HepG2 (cell line): ENCODE data around the gene MT1G. TPM values are rescaled to one million over a fixed set of nuclear protein-coding genes. Genes with fewer than 3 reads are reported as not detected.

Experiments used
- ASH2L ChIP-seq: fragments of 300-600, 200-600 bp; sonication (generic); IDR thresholded peaks from 2 replicates; pipeline ENCODE4 v1.7.0; 2017; ENCODE audit warnings: low read depth, mild to moderate bottlenecking, moderate library complexity, mixed read lengths, low read length; ENCODE audit not compliant: insufficient read length
- FOSL2 ChIP-seq: sonication (generic); formaldehyde crosslinking; IDR thresholded peaks from 2 replicates; pipeline ENCODE4 v1.4.0; 2020; ENCODE audit warnings: missing genetic modification reagents
- HMG20B ChIP-seq: conservative IDR thresholded peaks from 2 replicates; pipeline ENCODE4 v1.6.1; 2016; ENCODE audit warnings: missing genetic modification reagents, missing compliant biosample characterization
- JDP2 ChIP-seq: sonication (generic); formaldehyde crosslinking; IDR thresholded peaks from 2 replicates; pipeline ENCODE4 v1.8.1; 2022; ENCODE audit warnings: missing genetic modification reagents, borderline replicate concordance
- JUND ChIP-seq: sonication (generic); formaldehyde crosslinking; IDR thresholded peaks from 2 replicates; pipeline ENCODE4 v1.8.0; 2022; ENCODE audit warnings: mild to moderate bottlenecking, missing genetic modification reagents
- MYC ChIP-seq: sonication (generic); formaldehyde crosslinking; IDR thresholded peaks from 2 replicates; pipeline ENCODE4 v1.9.0; 2021; ENCODE audit warnings: missing genetic modification reagents, borderline replicate concordance
- MYPOP ChIP-seq: sonication (generic); formaldehyde crosslinking; IDR thresholded peaks from 2 replicates; pipeline ENCODE4 v1.8.1; 2023; ENCODE audit warnings: mild to moderate bottlenecking, moderate library complexity, missing genetic modification reagents
- NFRKB ChIP-seq: fragments of 450-650 bp; IDR thresholded peaks from 2 replicates; pipeline ENCODE4 v1.6.1; 2017
- ONECUT2 ChIP-seq: sonication (generic); formaldehyde crosslinking; IDR thresholded peaks from 2 replicates; pipeline ENCODE4 v1.4.0; 2020; ENCODE audit warnings: missing genetic modification reagents
- PPARG ChIP-seq: conservative IDR thresholded peaks from 2 replicates; pipeline ENCODE4 v1.6.1; 2016; ENCODE audit warnings: missing biosample characterization, missing genetic modification reagents
- RARA ChIP-seq: IDR thresholded peaks from 2 replicates; pipeline ENCODE4 v1.6.1; 2016; ENCODE audit warnings: missing genetic modification reagents, missing compliant biosample characterization
- RBFOX2 ChIP-seq: fragments of 200-400 bp; formaldehyde crosslinking; IDR thresholded peaks from 2 replicates; pipeline ENCODE4 v1.6.1; 2017; ENCODE audit warnings: low read depth, mild to moderate bottlenecking, low read length
- SRY ChIP-seq: sonication (generic); formaldehyde crosslinking; IDR thresholded peaks from 2 replicates; pipeline ENCODE4 v1.8.0; 2022; ENCODE audit warnings: mild to moderate bottlenecking, missing genetic modification reagents
- ZBTB3 ChIP-seq: sonication (generic); formaldehyde crosslinking; IDR thresholded peaks from 2 replicates; pipeline ENCODE4 v1.4.0; 2020; ENCODE audit warnings: low read depth, mild to moderate bottlenecking, moderate library complexity, missing genetic modification reagents, borderline replicate concordance
- ZBTB43 ChIP-seq: sonication (generic); formaldehyde crosslinking; conservative IDR thresholded peaks from 2 replicates; pipeline ENCODE4 v1.4.0; 2020; ENCODE audit warnings: missing genetic modification reagents
- ZNF10 ChIP-seq: sonication (generic); formaldehyde crosslinking; IDR thresholded peaks from 2 replicates; pipeline ENCODE4 v1.4.0; 2020; ENCODE audit warnings: mild to moderate bottlenecking, low read depth, missing genetic modification reagents, borderline replicate concordance
- ZNF296 ChIP-seq: sonication (generic); formaldehyde crosslinking; conservative IDR thresholded peaks from 2 replicates; pipeline ENCODE4 v1.5.0; 2020; ENCODE audit warnings: mild to moderate bottlenecking, missing genetic modification reagents
- ZNF34 ChIP-seq: sonication (generic); formaldehyde crosslinking; IDR thresholded peaks from 2 replicates; pipeline ENCODE4 v1.4.0; 2020; ENCODE audit warnings: mild to moderate bottlenecking, missing genetic modification reagents, borderline replicate concordance
- ZNF766 ChIP-seq: sonication (generic); formaldehyde crosslinking; IDR thresholded peaks from 2 replicates; pipeline ENCODE4 v1.5.0; 2020; ENCODE audit warnings: missing genetic modification reagents, borderline replicate concordance
- ZNF841 ChIP-seq: sonication (generic); formaldehyde crosslinking; IDR thresholded peaks from 2 replicates; pipeline ENCODE4 v1.8.1; 2023; ENCODE audit warnings: missing genetic modification reagents, borderline replicate concordance
- polyA plus RNA-seq, 8 experiments: library from polyadenylated mRNA; depleted of rRNA in 3 of 8; stranded (reverse) in 7 of 8; unstranded in 1 of 8; fragments of >200 nt; fragmentation: Illumina TruSeq in 4 of 8; extraction: Trizol in 4 of 8; gene quantifications; 2 replicates each; pipeline versions ENCODE4 v1.2.1 to v1.2.3, GENCODE V29; 2011 to 2016; ENCODE audit warnings: low read depth in 4 of 8, missing spikeins in 1 of 8, mixed read lengths in 1 of 8; ENCODE audit not compliant: insufficient read depth in 1 of 8
- total RNA-seq, 5 experiments: library from RNA; depleted of rRNA; stranded (reverse); fragments of >200 nt; fragmentation: Illumina TruSeq; extraction: Trizol; gene quantifications; 2 replicates each; pipeline ENCODE4 v1.2.3, GENCODE V29; 2016; ENCODE audit warnings: low read depth in 1 of 5

Gene MT1G
- total and polyA plus RNA-seq, 2 of the 13 experiments (the other 11 are each of a cell fraction or from before 2014, with no cell fraction given), result 3.6 to 377 TPM

GRCh38 chr16:56637814-56638750, 29.8 kb downstream of the MT1G start, which contains the start of gene MT1A (continued):
- TF ChIP-seq ASH2L, result no peak
- TF ChIP-seq ONECUT2 (CRISPR knock-in tag), result no peak
- TF ChIP-seq HMG20B (CRISPR knock-in tag), result no peak
- no peak for TF ChIP-seq NFRKB
- TF ChIP-seq PPARG, result no peak
- peak; percentile 98 for TF ChIP-seq MYPOP (CRISPR knock-in tag)
- 0 out of 2 replicates have a peak, but pooled peaks have one; percentile 21 for TF ChIP-seq ZBTB43 (CRISPR knock-in tag)
- no peak for TF ChIP-seq ZNF841 (CRISPR knock-in tag)
- no peak; the same call in 1 of the 2 replicates for TF ChIP-seq MYC (CRISPR knock-in tag)
- no peak for TF ChIP-seq ZNF10 (CRISPR knock-in tag)
- no peak for TF ChIP-seq JUND (CRISPR knock-in tag)
- peak; percentile 34; the same call in 1 of the 2 replicates for TF ChIP-seq RARA (CRISPR knock-in tag)
- 0 out of 2 replicates have a peak, but pooled peaks have one; percentile 42 for TF ChIP-seq SRY (CRISPR knock-in tag)
- TF ChIP-seq RBFOX2, result no peak
- peak; percentile 26; the same call in 1 of the 2 replicates for TF ChIP-seq ZNF766 (CRISPR knock-in tag)
- TF ChIP-seq ZNF296, result no peak
- TF ChIP-seq ZNF34 (CRISPR knock-in tag), result no peak
- TF ChIP-seq JDP2 (CRISPR knock-in tag), result no peak
- 0 out of 2 replicates have a peak, but pooled peaks have one; percentile 17 for TF ChIP-seq FOSL2
- no peak for TF ChIP-seq ZBTB3 (CRISPR knock-in tag)
